A673 (cell line): Measurements from ENCODE around the gene ADAT2. TPM values are rescaled to one million over a fixed set of nuclear protein-coding genes. Genes with fewer than 3 reads are reported as not detected.

ENCODE experiments used
- BruUV-seq: library from RNA; stranded (reverse); fragments of 400-500 nt; replicated peaks from 2 replicates; lab custom pipeline; 2021; lab: Mats Ljungman, UMichigan
- CTCF ChIA-PET: fragments of 300-600 bp; sonication (Branson Sonifier 250); formaldehyde crosslinking; loops from one replicate; lab custom pipeline; 2022; ENCODE audit warnings: antibody characterized with exemption; lab: Charles Lee
- POLR2A ChIA-PET: fragments of 300-600 bp; sonication (Branson Sonifier 250); formaldehyde crosslinking; loops from one replicate; lab custom pipeline; 2022; ENCODE audit warnings: antibody characterized with exemption; ENCODE audit not compliant: low non-redundant PET; lab: Charles Lee
- DNase-seq: peaks from one replicate; pipeline ENCODE4 v3.0.0-alpha.2; 2015; ENCODE audit warnings: low spot score
- H3K27ac ChIP-seq: fragments of 200-600 bp; sonication (generic); 2 replicates; pipeline ENCODE4 v1.5.1; 2016; ENCODE audit warnings: mixed run types, low read depth, mild to moderate bottlenecking, mixed read lengths, antibody characterized with exemption, low read length; ENCODE audit not compliant: poor library complexity, severe bottlenecking
- H3K27me3 ChIP-seq: fragments of 200-600 bp; sonication (generic); replicated peaks from 2 replicates; pipeline ENCODE4 v1.6.1; 2017; ENCODE audit warnings: mixed run types, low read depth, mild to moderate bottlenecking, mixed read lengths, antibody characterized with exemption, low read length; ENCODE audit not compliant: insufficient read depth, poor library complexity
- H3K36me3 ChIP-seq: fragments of 200-600 bp; sonication (generic); 2 replicates; pipeline ENCODE4 v1.6.1; 2016; ENCODE audit warnings: mixed run types, mild to moderate bottlenecking, mixed read lengths, antibody characterized with exemption, low read length; ENCODE audit not compliant: insufficient read depth, poor library complexity, severe bottlenecking
- H3K4me1 ChIP-seq: fragments of 200-600 bp; sonication (generic); 2 replicates; pipeline ENCODE4 v1.6.1; 2017; ENCODE audit warnings: mixed run types, mild to moderate bottlenecking, mixed read lengths, antibody characterized with exemption, low read length; ENCODE audit not compliant: insufficient read depth, poor library complexity, severe bottlenecking
- H3K4me3 ChIP-seq: fragments of 200-600 bp; sonication (generic); 2 replicates; pipeline ENCODE4 v1.5.1; 2016; ENCODE audit warnings: low read depth, mixed run types, mild to moderate bottlenecking, mixed read lengths, low read length; ENCODE audit not compliant: poor library complexity, severe bottlenecking
- H3K9me3 ChIP-seq: fragments of 200-600 bp; sonication (generic); 2 replicates; pipeline ENCODE4 v1.6.1; 2016; ENCODE audit warnings: mixed run types, low read depth, mild to moderate bottlenecking, mixed read lengths, antibody characterized with exemption, low read length; ENCODE audit not compliant: poor library complexity, severe bottlenecking
- CTCF ChIP-seq: fragments of 300-800, 200-600 bp; sonication (generic); conservative IDR thresholded peaks from 2 replicates; pipeline ENCODE4 v1.5.1; 2017; ENCODE audit warnings: low read depth, mild to moderate bottlenecking, antibody characterized with exemption, low read length, moderate library complexity, mixed read lengths
- EZH2 ChIP-seq: fragments of 200-600 bp; sonication (generic); IDR thresholded peaks from 2 replicates; pipeline ENCODE4 v1.6.1; 2017; ENCODE audit warnings: borderline replicate concordance, low read depth, mild to moderate bottlenecking, mixed read lengths, antibody characterized with exemption, low read length; ENCODE audit not compliant: poor library complexity, severe bottlenecking
- intact Hi-C: fragments of 100-400 bp; cut with micrococcal nuclease; formaldehyde crosslinking; loops from one replicate; pipeline ENCODE4 v1.10.0; 2022; ENCODE audit not compliant: unreplicated experiment
- total RNA-seq: library from RNA; stranded (reverse); gene quantifications from 2 replicates; pipeline ENCODE4 v1.2.3, GENCODE V29; 2021

The ADAT2 gene
- total RNA-seq, 1 experiment from 2014 or later = 9.9 TPM

- BruUV-seq = no TSS peak
- intact Hi-C loops = no loop called here
- Histone ChIP-seq H3K27me3 (no peaks in the 10 kb centered on the region), H3K4me1 (no peaks in the 10 kb centered on the region), H3K27ac (no peak overlapping the region), H3K4me3 (no peak overlapping the region), H3K9me3 (no peaks in the 10 kb centered on the region), H3K36me3 (no peaks in the 10 kb centered on the region)
- POLR2A ChIA-PET = no interaction called here
- TF ChIP-seq CTCF (no peak), EZH2 (no peak)
- CTCF ChIA-PET = no interaction called here
- DNase-seq = no peak
Measured at GRCh38 chr6:143443096-143443495, 7.4 kb downstream of the ADAT2 start.

GRCh38 chr6:143441680-143442545 is 8.6 kb downstream of the ADAT2 start:
- intact Hi-C loops = no loop called here
- Histone ChIP-seq H3K27ac (no peak overlapping the region), H3K4me3 (no peak overlapping the region), H3K9me3 (no peaks in the 10 kb centered on the region), H3K36me3 (peaks cover 9% of the 10 kb centered on the region), H3K27me3 (no peaks in the 10 kb centered on the region), H3K4me1 (no peaks in the 10 kb centered on the region)
- ChIA-PET POLR2A (no interaction called here), CTCF (no interaction called here)
- TF ChIP-seq EZH2 (no peak), CTCF (no peak)
- no peak for DNase-seq
- BruUV-seq = no TSS peak

- Histone ChIP-seq H3K4me1 (no peaks in the 10 kb centered on the region), H3K4me3 (no peak overlapping the region), H3K27me3 (no peaks in the 10 kb centered on the region), H3K9me3 (no peaks in the 10 kb centered on the region), H3K27ac (no peak overlapping the region), H3K36me3 (peaks cover 12% of the 10 kb centered on the region)
- POLR2A ChIA-PET = no interaction called here
- CTCF ChIA-PET = no interaction called here
- TF ChIP-seq CTCF = no peak
- TF ChIP-seq EZH2 = no peak
- DNase-seq = no peak
- intact Hi-C loops = no loop called here
- no TSS peak for BruUV-seq
Measured at GRCh38 chr6:143441010-143441409, 9.5 kb downstream of the ADAT2 start.
